ENCODE measurements around the gene DEPDC1B.
"Not testable (repeated sequence)": the region's sequence is repeated elsewhere in the genome, so short reads cannot be mapped to it uniquely, and the experiment has no call there.

DEPDC1B gene

DNA sequence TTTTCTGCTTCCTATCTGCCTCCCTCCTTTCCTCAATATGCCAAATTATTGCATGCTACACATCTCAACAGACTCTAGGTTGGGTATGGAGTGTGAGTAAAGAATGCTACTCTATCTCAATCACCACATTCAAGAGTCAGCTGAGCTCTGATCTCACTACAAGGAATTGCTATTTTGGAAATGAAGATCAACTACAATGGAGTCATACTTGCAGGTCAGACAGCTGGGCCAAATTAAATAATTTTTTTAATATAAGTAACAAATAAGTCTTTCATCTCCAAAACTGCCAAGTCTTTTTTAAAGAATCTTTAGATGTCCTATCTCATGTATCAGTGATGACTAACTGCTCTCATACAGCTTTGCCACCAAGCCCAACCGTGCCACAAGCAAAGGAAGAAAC is 64.0 kb downstream of the DEPDC1B start:
- Histone ChIP-seq H3K9ac (ENCODE audit: low read length) (no peak overlapping the region), H3K36me3 (ENCODE audit: insufficient read depth, low read length) (no peaks in the 10 kb centered on the region), H3K27ac (ENCODE audit: low read depth, low read length) (no peak overlapping the region), H3K4me3 (ENCODE audit: low read depth in 1 of 2, low read length in 2 of 2) (no peak overlapping the region), H3K4me1 (ENCODE audit: insufficient read depth, low read length) (no peaks in the 10 kb centered on the region), H3K27me3 (ENCODE audit: control insufficient read depth in 1 of 2, insufficient read depth in 2 of 2, low read length in 2 of 2) (no peaks in the 10 kb centered on the region), H3K9me3 (ENCODE audit: low read length) (no peaks in the 10 kb centered on the region)

DNA sequence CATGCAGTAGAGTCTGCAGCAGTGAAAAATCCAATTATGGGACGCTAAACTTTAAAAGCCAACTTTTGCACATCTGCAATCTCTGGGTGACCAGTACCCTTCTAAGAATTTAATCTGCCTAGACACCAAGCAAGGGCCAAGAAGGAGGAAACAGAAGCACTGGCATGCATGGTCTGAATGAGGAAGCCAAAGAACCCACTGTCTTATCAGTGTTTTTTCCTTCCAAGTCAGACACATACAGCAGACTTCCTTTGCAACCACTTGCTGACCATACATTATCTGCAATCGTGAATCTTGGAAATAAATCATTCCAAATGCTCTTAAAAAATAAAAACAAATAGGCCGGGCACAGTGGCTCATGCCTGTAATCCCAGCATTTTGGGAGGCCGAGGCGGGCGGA is 65.9 kb downstream of the DEPDC1B start:
- H3K27me3 ChIP-seq (ENCODE audit: control insufficient read depth in 1 of 2, insufficient read depth in 2 of 2, low read length in 2 of 2): no peaks in the 10 kb centered on the region
- no peaks in the 10 kb centered on the region for H3K9me3 ChIP-seq (ENCODE audit: low read length)
- H3K27ac ChIP-seq (ENCODE audit: low read depth, low read length): no peak overlapping the region
- no peak overlapping the region for H3K4me3 ChIP-seq (ENCODE audit: low read depth in 1 of 2, low read length in 2 of 2)
- no peaks in the 10 kb centered on the region for H3K4me1 ChIP-seq (ENCODE audit: insufficient read depth, low read length)
- H3K36me3 ChIP-seq (ENCODE audit: insufficient read depth, low read length): no peaks in the 10 kb centered on the region
- no peak overlapping the region for H3K9ac ChIP-seq (ENCODE audit: low read length)

DNA sequence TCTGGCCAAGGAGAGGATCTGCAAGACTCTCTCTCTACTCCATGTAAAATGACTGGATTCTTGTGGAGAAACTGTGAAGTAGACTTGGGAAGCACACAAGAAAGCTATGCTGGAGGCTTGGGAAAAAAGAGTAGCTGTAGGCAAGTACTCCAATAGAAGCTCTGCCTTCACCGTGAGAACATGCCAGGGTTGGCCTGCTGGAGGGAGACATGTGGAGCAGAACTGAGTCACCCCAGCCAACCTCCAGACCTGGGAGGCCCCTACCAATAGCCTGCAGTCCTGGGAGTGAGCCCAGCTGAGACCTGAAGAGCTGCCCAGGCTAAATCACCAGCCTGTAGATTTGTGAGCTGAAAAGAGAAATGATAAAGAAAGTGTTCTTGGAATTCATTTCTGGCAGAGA is 66.6 kb downstream of the DEPDC1B start:
- H3K9me3 ChIP-seq (ENCODE audit: low read length): no peaks in the 10 kb centered on the region
- no peaks in the 10 kb centered on the region for H3K4me1 ChIP-seq (ENCODE audit: insufficient read depth, low read length)
- H3K27ac ChIP-seq (ENCODE audit: low read depth, low read length): no peak overlapping the region
- no peak overlapping the region for H3K9ac ChIP-seq (ENCODE audit: low read length)
- H3K36me3 ChIP-seq (ENCODE audit: insufficient read depth, low read length): no peaks in the 10 kb centered on the region
- no peak overlapping the region for H3K4me3 ChIP-seq (ENCODE audit: low read depth in 1 of 2, low read length in 2 of 2)
- H3K27me3 ChIP-seq (ENCODE audit: control insufficient read depth in 1 of 2, insufficient read depth in 2 of 2, low read length in 2 of 2): no peaks in the 10 kb centered on the region

DNA sequence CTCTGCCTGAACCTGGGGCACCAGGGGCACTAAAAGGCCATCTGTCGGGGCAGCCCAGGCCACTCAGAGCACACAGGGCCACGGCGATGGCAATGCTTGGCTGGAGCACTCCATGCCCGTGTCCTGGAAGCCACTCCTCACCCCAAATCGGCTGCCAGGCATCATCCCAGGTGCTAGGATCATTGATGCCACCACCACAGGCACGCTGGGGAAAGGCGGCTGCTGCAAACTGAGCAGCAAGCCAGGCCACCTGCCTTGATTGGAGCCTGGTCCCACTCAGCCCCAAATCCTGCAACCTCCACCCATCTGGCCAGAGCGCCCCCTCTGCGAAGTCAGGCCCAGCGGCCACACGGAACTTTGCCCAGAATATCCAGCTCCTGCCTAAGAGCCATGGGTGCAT is 67.8 kb downstream of the DEPDC1B start:
- no peaks in the 10 kb centered on the region for H3K4me1 ChIP-seq (ENCODE audit: insufficient read depth, low read length)
- H3K9ac ChIP-seq (ENCODE audit: low read length): no peak overlapping the region
- no peaks in the 10 kb centered on the region for H3K36me3 ChIP-seq (ENCODE audit: insufficient read depth, low read length)
- H3K27me3 ChIP-seq (ENCODE audit: control insufficient read depth in 1 of 2, insufficient read depth in 2 of 2, low read length in 2 of 2): no peaks in the 10 kb centered on the region
- no peak overlapping the region for H3K27ac ChIP-seq (ENCODE audit: low read depth, low read length)
- H3K9me3 ChIP-seq (ENCODE audit: low read length): no peaks in the 10 kb centered on the region
- no peak overlapping the region for H3K4me3 ChIP-seq (ENCODE audit: low read depth in 1 of 2, low read length in 2 of 2)

DNA sequence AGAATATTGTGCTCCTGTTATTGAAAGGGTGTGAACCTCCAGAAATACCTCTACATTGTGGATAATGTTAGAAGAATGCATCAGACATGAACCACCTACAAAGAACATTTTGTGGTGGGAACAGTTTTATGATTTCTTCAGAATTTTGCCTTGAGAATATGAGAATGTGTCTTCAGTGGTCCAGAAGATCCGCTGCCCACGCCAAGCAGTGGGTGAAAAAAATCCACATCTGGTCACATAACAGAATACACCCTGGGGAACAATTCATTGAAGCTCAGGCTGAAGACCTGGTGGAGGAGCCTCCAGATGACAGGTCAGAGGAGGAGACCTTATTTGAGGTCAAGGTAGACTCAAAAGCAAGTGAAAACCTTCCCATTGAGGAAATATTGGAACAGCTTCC is 69.1 kb downstream of the DEPDC1B start:
- Histone ChIP-seq H3K4me1 (ENCODE audit: insufficient read depth, low read length) (no peaks in the 10 kb centered on the region), H3K9ac (ENCODE audit: low read length) (no peak overlapping the region), H3K27me3 (ENCODE audit: control insufficient read depth in 1 of 2, insufficient read depth in 2 of 2, low read length in 2 of 2) (no peaks in the 10 kb centered on the region), H3K36me3 (ENCODE audit: insufficient read depth, low read length) (no peaks in the 10 kb centered on the region), H3K9me3 (ENCODE audit: low read length) (no peaks in the 10 kb centered on the region), H3K27ac (ENCODE audit: low read depth, low read length) (no peak overlapping the region), H3K4me3 (ENCODE audit: low read depth in 1 of 2, low read length in 2 of 2) (no peak overlapping the region)

DNA sequence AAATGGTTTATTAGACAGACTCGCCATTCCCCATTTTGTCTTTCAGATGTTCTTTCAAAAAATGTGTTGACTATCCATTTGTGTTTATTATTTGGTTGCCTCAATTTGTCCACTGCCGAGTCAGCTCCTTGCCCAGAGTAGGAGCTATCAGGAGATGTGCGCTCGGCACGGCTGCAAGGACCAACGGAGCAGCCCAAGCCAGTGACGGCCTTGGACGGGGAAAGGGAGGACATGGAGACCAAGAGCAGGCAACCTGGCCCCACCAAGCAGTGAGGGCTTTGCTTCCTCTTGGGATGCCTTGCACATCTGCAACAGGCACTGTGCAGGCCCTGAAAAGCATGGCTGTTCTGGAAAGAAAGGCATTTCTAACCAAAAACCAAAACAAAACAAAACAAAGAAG is 69.8 kb downstream of the DEPDC1B start:
- Histone ChIP-seq H3K36me3 (ENCODE audit: insufficient read depth, low read length) (no peaks in the 10 kb centered on the region), H3K27me3 (ENCODE audit: control insufficient read depth in 1 of 2, insufficient read depth in 2 of 2, low read length in 2 of 2) (no peaks in the 10 kb centered on the region), H3K4me1 (ENCODE audit: insufficient read depth, low read length) (no peaks in the 10 kb centered on the region), H3K4me3 (ENCODE audit: low read depth in 1 of 2, low read length in 2 of 2) (no peak overlapping the region), H3K9me3 (ENCODE audit: low read length) (no peaks in the 10 kb centered on the region), H3K27ac (ENCODE audit: low read depth, low read length) (no peak overlapping the region), H3K9ac (ENCODE audit: low read length) (no peak overlapping the region)

DNA sequence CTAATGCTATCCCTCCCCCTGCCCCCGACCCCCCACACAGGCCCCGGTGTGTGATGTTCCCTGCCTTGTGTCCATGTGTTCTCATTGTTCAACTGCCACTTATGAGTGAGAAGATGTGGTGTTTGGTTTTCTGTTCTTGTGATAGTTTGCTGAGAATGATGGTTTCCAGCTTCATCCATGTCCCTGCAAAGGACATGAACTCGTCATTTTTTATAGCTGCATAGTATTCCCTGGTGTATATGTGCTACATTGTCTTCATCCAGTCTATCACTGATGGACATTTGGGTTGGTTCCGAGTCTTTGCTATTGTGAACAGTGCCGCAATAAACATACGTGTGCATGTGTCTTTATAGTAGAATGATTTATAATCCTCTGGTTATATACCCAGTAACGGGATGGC is 75.1 kb downstream of the DEPDC1B start:
- not testable (repeated sequence) for H3K27ac ChIP-seq (ENCODE audit: low read depth, low read length); H3K4me3 ChIP-seq (ENCODE audit: low read depth in 1 of 2, low read length in 2 of 2); H3K4me1 ChIP-seq (ENCODE audit: insufficient read depth, low read length); H3K36me3 ChIP-seq (ENCODE audit: insufficient read depth, low read length); H3K9ac ChIP-seq (ENCODE audit: low read length); H3K9me3 ChIP-seq (ENCODE audit: low read length); H3K27me3 ChIP-seq (ENCODE audit: control insufficient read depth in 1 of 2, insufficient read depth in 2 of 2, low read length in 2 of 2)

DNA sequence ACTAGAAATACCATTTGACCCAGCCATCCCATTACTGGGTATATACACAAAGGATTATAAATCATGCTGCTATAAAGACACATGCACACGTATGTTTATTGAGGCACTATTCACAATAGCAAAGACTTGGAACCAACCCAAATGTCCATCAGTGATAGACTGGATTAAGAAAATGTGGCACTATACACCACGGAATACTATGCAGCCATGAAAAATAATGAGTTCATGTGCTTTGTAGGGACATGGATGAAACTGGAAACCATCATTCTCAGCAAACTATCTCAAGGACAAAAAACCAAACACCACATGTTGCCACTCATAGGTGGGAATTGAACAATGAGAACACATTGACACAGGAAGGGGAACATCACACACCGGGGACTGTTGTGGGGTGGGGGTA is 79.2 kb downstream of the DEPDC1B start:
- H3K27ac ChIP-seq (ENCODE audit: low read depth, low read length); H3K9me3 ChIP-seq (ENCODE audit: low read length); H3K9ac ChIP-seq (ENCODE audit: low read length); H3K36me3 ChIP-seq (ENCODE audit: insufficient read depth, low read length); H3K4me1 ChIP-seq (ENCODE audit: insufficient read depth, low read length); H3K27me3 ChIP-seq (ENCODE audit: control insufficient read depth in 1 of 2, insufficient read depth in 2 of 2, low read length in 2 of 2); H3K4me3 ChIP-seq (ENCODE audit: low read depth in 1 of 2, low read length in 2 of 2): not testable (repeated sequence)

DNA sequence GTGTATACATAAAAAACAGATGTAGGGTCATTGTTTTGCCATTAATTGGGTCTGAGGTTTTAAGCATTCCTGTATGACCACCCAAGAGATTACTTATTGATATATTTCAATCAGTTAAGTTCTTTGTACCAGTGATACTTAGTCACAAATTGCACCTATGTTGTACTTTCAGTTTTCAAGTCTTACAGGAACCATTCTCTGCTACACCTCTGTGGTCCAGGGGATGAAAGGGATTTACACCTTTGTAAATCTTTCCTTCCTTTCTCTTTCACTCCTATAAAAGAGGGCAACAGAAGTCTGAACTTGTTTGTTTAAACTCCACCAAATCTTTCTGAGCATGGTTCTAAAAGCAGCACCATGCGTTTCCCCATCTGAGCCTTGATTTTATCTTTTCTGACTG is 86.1 kb downstream of the DEPDC1B start:
- no peaks in the 10 kb centered on the region for H3K27me3 ChIP-seq (ENCODE audit: control insufficient read depth in 1 of 2, insufficient read depth in 2 of 2, low read length in 2 of 2)

DNA sequence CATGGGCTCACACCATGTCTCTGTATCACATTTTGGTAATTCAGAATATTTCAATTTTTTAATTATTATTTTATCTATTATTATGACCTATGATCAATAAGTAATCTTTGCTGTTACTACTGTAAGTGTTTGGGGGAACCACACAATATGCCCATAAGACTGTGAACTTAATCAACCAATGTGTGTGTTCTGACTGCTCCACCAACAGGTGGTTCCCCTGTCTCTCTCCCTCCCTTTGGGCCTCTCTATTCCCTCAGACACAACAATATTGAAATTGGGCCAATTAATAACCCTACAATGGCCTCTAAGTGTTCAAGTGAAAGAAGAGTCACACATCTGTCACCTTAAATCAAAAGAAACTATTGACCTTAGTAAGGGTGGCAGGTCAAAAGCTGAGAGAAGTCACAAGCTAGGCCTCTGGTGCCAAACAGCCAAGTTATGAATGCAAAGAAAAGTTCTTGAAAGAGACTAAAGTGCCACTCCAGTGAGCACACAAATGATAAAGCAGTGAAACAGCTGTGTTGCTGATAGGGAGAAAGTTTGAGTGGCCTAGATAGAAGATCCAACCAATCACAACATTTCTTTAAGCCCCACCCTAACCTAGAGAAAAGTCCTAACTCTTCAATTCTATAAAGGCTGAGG is 88.7 kb downstream of the DEPDC1B start:
- H3K27ac ChIP-seq (ENCODE audit: low read depth, low read length): no peak overlapping the region
- H3K27me3 ChIP-seq (ENCODE audit: control insufficient read depth in 1 of 2, insufficient read depth in 2 of 2, low read length in 2 of 2): no peaks in the 10 kb centered on the region
- no peaks in the 10 kb centered on the region for H3K9me3 ChIP-seq (ENCODE audit: low read length)
- no peaks in the 10 kb centered on the region for H3K4me1 ChIP-seq (ENCODE audit: insufficient read depth, low read length)
- H3K9ac ChIP-seq (ENCODE audit: low read length): no peak overlapping the region
- H3K4me3 ChIP-seq (ENCODE audit: low read depth in 1 of 2, low read length in 2 of 2): no peak overlapping the region
- no peaks in the 10 kb centered on the region for H3K36me3 ChIP-seq (ENCODE audit: insufficient read depth, low read length)

More for the DNA sequence above, 86.1 kb downstream of the DEPDC1B start:
- H3K4me3 ChIP-seq (ENCODE audit: low read depth in 1 of 2, low read length in 2 of 2): no peak overlapping the region
- no peaks in the 10 kb centered on the region for H3K4me1 ChIP-seq (ENCODE audit: insufficient read depth, low read length)
- no peak overlapping the region for H3K27ac ChIP-seq (ENCODE audit: low read depth, low read length)
- H3K9me3 ChIP-seq (ENCODE audit: low read length): no peaks in the 10 kb centered on the region
- H3K9ac ChIP-seq (ENCODE audit: low read length): no peak overlapping the region
- no peaks in the 10 kb centered on the region for H3K36me3 ChIP-seq (ENCODE audit: insufficient read depth, low read length)

DNA sequence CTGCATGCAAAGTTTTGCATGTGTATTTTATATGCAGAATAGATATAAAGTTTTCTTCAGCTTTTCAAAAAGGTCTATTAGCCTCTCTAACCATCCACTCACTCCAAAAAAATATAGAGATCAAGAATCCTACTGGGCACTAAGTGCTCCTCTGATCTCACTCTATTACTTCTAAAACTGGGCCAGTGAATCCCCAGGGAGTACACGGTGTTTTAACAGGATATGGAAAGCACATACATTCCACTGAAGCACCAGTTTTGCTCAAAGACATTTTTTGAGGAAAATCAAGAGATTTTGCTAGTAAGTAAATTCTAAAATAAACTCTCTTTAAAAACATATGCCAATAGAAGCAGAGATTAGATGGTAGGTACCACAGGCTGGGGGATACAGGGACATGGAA is 95.2 kb downstream of the DEPDC1B start:
- Histone ChIP-seq H3K9me3 (ENCODE audit: low read length) (no peaks in the 10 kb centered on the region), H3K4me1 (ENCODE audit: insufficient read depth, low read length) (no peaks in the 10 kb centered on the region), H3K27me3 (ENCODE audit: control insufficient read depth in 1 of 2, insufficient read depth in 2 of 2, low read length in 2 of 2) (no peaks in the 10 kb centered on the region), H3K9ac (ENCODE audit: low read length) (no peak overlapping the region), H3K36me3 (ENCODE audit: insufficient read depth, low read length) (no peaks in the 10 kb centered on the region), H3K4me3 (ENCODE audit: low read depth in 1 of 2, low read length in 2 of 2) (no peak overlapping the region), H3K27ac (ENCODE audit: low read depth, low read length) (no peak overlapping the region)

DNA sequence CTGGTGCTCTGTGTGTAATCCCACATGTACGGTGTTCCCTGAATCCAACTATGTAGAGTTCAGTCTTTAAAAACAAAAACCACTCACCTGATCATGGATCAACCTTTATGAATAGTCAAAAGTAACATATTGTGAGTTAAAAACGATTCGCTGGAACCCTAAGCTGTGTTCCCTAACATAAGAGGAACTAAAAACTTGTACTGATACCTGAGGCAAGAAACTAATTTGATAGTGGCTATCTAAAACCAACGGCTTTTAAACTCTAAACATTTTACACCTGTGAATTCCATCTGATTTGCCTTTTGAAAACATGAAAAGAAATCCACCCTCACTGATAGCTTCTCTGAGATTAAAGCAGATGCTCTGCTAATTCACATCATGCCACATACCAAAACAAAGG is 101.5 kb downstream of the DEPDC1B start:
- Histone ChIP-seq H3K9ac (ENCODE audit: low read length) (no peak overlapping the region), H3K27me3 (ENCODE audit: control insufficient read depth in 1 of 2, insufficient read depth in 2 of 2, low read length in 2 of 2) (no peaks in the 10 kb centered on the region)

More for the DNA sequence above, 101.5 kb downstream of the DEPDC1B start:
- H3K36me3 ChIP-seq (ENCODE audit: insufficient read depth, low read length): no peaks in the 10 kb centered on the region
- no peak overlapping the region for H3K4me3 ChIP-seq (ENCODE audit: low read depth in 1 of 2, low read length in 2 of 2)
- no peak overlapping the region for H3K27ac ChIP-seq (ENCODE audit: low read depth, low read length)
- H3K9me3 ChIP-seq (ENCODE audit: low read length): no peaks in the 10 kb centered on the region
- H3K4me1 ChIP-seq (ENCODE audit: insufficient read depth, low read length): no peaks in the 10 kb centered on the region
